A673 (cell line): ENCODE data around the gene RHEX. TPM values are rescaled to one million over a fixed set of nuclear protein-coding genes. Genes with fewer than 3 reads are reported as not detected.

ENCODE experiments used
- BruUV-seq: library from RNA; stranded (reverse); fragments of 400-500 nt; replicated peaks from 2 replicates; lab custom pipeline; 2021; lab: Mats Ljungman, UMichigan
- CTCF ChIA-PET: fragments of 300-600 bp; sonication (Branson Sonifier 250); formaldehyde crosslinking; loops from one replicate; lab custom pipeline; 2022; ENCODE audit warnings: antibody characterized with exemption; lab: Charles Lee
- POLR2A ChIA-PET: fragments of 300-600 bp; sonication (Branson Sonifier 250); formaldehyde crosslinking; loops from one replicate; lab custom pipeline; 2022; ENCODE audit warnings: antibody characterized with exemption; ENCODE audit not compliant: low non-redundant PET; lab: Charles Lee
- DNase-seq: peaks from one replicate; pipeline ENCODE4 v3.0.0-alpha.2; 2015; ENCODE audit warnings: low spot score
- H3K27ac ChIP-seq: fragments of 200-600 bp; sonication (generic); 2 replicates; pipeline ENCODE4 v1.5.1; 2016; ENCODE audit warnings: mixed run types, low read depth, mild to moderate bottlenecking, mixed read lengths, antibody characterized with exemption, low read length; ENCODE audit not compliant: poor library complexity, severe bottlenecking
- H3K27me3 ChIP-seq: fragments of 200-600 bp; sonication (generic); replicated peaks from 2 replicates; pipeline ENCODE4 v1.6.1; 2017; ENCODE audit warnings: mixed run types, low read depth, mild to moderate bottlenecking, mixed read lengths, antibody characterized with exemption, low read length; ENCODE audit not compliant: insufficient read depth, poor library complexity
- H3K36me3 ChIP-seq: fragments of 200-600 bp; sonication (generic); 2 replicates; pipeline ENCODE4 v1.6.1; 2016; ENCODE audit warnings: mixed run types, mild to moderate bottlenecking, mixed read lengths, antibody characterized with exemption, low read length; ENCODE audit not compliant: insufficient read depth, poor library complexity, severe bottlenecking
- H3K4me1 ChIP-seq: fragments of 200-600 bp; sonication (generic); 2 replicates; pipeline ENCODE4 v1.6.1; 2017; ENCODE audit warnings: mixed run types, mild to moderate bottlenecking, mixed read lengths, antibody characterized with exemption, low read length; ENCODE audit not compliant: insufficient read depth, poor library complexity, severe bottlenecking
- H3K4me3 ChIP-seq: fragments of 200-600 bp; sonication (generic); 2 replicates; pipeline ENCODE4 v1.5.1; 2016; ENCODE audit warnings: low read depth, mixed run types, mild to moderate bottlenecking, mixed read lengths, low read length; ENCODE audit not compliant: poor library complexity, severe bottlenecking
- H3K9me3 ChIP-seq: fragments of 200-600 bp; sonication (generic); 2 replicates; pipeline ENCODE4 v1.6.1; 2016; ENCODE audit warnings: mixed run types, low read depth, mild to moderate bottlenecking, mixed read lengths, antibody characterized with exemption, low read length; ENCODE audit not compliant: poor library complexity, severe bottlenecking
- CTCF ChIP-seq: fragments of 300-800, 200-600 bp; sonication (generic); conservative IDR thresholded peaks from 2 replicates; pipeline ENCODE4 v1.5.1; 2017; ENCODE audit warnings: low read depth, mild to moderate bottlenecking, antibody characterized with exemption, low read length, moderate library complexity, mixed read lengths
- EZH2 ChIP-seq: fragments of 200-600 bp; sonication (generic); IDR thresholded peaks from 2 replicates; pipeline ENCODE4 v1.6.1; 2017; ENCODE audit warnings: borderline replicate concordance, low read depth, mild to moderate bottlenecking, mixed read lengths, antibody characterized with exemption, low read length; ENCODE audit not compliant: poor library complexity, severe bottlenecking
- intact Hi-C: fragments of 100-400 bp; cut with micrococcal nuclease; formaldehyde crosslinking; loops from one replicate; pipeline ENCODE4 v1.10.0; 2022; ENCODE audit not compliant: unreplicated experiment
- total RNA-seq: library from RNA; stranded (reverse); gene quantifications from 2 replicates; pipeline ENCODE4 v1.2.3, GENCODE V29; 2021

Gene RHEX
- total RNA-seq, 1 experiment from 2014 or later: not detected

- H3K27ac ChIP-seq: no peak overlapping the region
- peaks cover 13% of the 10 kb centered on the region for H3K9me3 ChIP-seq
- H3K4me1 ChIP-seq: no peaks in the 10 kb centered on the region
- peaks cover 39% of the 10 kb centered on the region for H3K27me3 ChIP-seq
- no TSS peak for BruUV-seq
- ChIA-PET CTCF (no interaction called here), POLR2A (no interaction called here)
- intact Hi-C loops: no loop called here
- no peaks in the 10 kb centered on the region for H3K36me3 ChIP-seq
- DNase-seq: no peak
- H3K4me3 ChIP-seq: peak overlapping the region; percentile 36
- TF ChIP-seq CTCF: no peak
- TF ChIP-seq EZH2: no peak
Observed at GRCh38 chr1:206116873-206117150, 63.8 kb downstream of the RHEX start.

- DNase-seq: peak; percentile 12
- ChIA-PET CTCF (no interaction called here), POLR2A (no interaction called here)
- intact Hi-C loops: no loop called here
- Histone ChIP-seq H3K4me1 (no peaks in the 10 kb centered on the region), H3K4me3 (peak within 1 kb of the TSS; percentile 36), H3K9me3 (peaks cover 13% of the 10 kb centered on the region), H3K27me3 (peaks cover 39% of the 10 kb centered on the region), H3K36me3 (no peaks in the 10 kb centered on the region), H3K27ac (no peak within 1 kb of the TSS)
- BruUV-seq: no TSS peak
- TF ChIP-seq CTCF (peak; percentile 20; the same call in 1 of the 2 replicates), EZH2 (peak; percentile 54)
Observed at GRCh38 chr1:206117151-206117948, 64.4 kb downstream of the RHEX start, which contains the start of gene AVPR1B. AVPR1B (minus strand) TSS chr1:206117388; CDS start chr1:206116890, 498 bp downstream.

GRCh38 chr1:206120406-206120805 lies 67.4 kb downstream of the RHEX start:
- BruUV-seq: no TSS peak
- intact Hi-C loops: no loop called here
- no peak overlapping the region for H3K27ac ChIP-seq
- TF ChIP-seq CTCF (no peak), EZH2 (no peak)
- H3K4me1 ChIP-seq: no peaks in the 10 kb centered on the region
- H3K9me3 ChIP-seq: peaks cover 13% of the 10 kb centered on the region
- H3K36me3 ChIP-seq: no peaks in the 10 kb centered on the region
- H3K27me3 ChIP-seq: peaks cover 34% of the 10 kb centered on the region
- DNase-seq: no peak
- ChIA-PET CTCF (no interaction called here), POLR2A (no interaction called here)
- no peak overlapping the region for H3K4me3 ChIP-seq
